ENCODE measurements around the gene LMBR1.
"Not testable (repeated sequence)": the region's sequence is repeated elsewhere in the genome, so short reads cannot be mapped to it uniquely, and the experiment has no call there.

The LMBR1 gene

DNA sequence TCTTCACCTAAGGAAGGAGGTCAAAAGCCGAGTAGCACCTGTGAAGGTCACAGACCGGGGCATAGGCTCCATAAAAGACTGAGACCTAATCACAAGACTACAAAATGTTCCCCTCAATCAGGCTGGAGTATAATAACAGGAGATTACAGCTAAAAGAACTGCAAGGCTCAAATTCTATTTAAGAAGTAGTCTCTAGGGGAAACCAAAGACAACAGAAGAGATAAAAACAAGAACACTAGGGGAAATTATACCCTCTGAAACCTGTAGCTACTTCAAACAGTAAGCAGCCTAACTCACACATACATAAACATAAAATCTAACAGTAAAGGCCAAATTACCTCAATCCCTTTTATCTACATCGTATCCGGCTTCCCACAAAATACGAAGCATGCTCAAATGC lies 38.3 kb downstream of the LMBR1 start:
- in situ Hi-C loops (cut with MboI; ENCODE audit: low sequenced_read_pairs) = no loop called here

DNA sequence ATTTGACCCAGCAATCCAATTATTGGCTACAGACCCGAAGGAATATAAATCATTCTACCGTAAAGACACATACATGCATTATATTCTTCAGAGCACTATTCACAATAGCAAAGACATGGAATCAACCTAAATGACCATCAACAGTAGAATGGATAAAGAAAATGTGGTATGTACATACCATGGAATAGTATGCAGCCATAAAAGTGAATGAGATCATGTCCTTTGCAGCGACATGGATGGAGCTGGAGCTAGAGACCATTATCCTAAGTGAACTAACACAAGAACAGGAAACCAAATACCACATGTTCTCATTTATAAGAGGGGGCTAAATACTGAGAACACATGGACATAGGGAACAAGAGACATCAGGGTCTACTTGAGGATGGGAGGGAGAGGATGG lies 44.0 kb downstream of the LMBR1 start:
- in situ Hi-C loops (cut with MboI; ENCODE audit: low sequenced_read_pairs) = no loop called here

DNA sequence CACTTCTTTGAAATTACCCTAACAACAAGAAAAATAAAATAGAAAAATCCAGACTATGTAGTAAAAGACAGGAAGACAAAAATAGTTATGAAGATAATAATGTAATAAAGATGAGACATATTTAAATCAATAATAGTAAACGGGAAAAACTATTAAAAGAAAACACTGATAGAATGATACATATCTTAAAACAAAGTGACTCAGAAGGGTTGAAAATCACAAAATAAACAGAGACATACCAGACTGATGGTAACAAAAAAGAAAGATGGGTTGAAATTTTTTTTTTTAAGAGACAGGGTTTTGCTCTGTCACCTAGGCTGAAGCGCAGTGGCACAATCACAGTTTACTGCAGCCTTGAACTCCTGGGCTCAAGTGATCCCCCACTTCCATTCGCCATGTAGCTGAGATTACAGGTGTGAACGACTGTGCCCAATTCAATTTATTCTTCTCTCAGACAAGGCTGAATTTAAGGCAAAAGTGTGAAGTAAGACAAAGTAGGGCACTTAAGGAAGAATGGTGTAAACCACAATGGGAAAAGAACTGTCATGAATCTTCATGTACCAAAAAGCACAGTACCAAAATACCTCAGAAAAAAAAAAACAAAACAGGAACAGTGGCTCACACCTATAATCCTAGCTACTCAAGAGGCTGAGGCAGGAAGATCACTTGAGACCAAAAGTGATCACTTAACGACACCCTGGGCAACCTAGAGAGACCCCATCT lies 47.4 kb downstream of the LMBR1 start:
- in situ Hi-C loops (cut with MboI; ENCODE audit: low sequenced_read_pairs) = no loop called here

DNA sequence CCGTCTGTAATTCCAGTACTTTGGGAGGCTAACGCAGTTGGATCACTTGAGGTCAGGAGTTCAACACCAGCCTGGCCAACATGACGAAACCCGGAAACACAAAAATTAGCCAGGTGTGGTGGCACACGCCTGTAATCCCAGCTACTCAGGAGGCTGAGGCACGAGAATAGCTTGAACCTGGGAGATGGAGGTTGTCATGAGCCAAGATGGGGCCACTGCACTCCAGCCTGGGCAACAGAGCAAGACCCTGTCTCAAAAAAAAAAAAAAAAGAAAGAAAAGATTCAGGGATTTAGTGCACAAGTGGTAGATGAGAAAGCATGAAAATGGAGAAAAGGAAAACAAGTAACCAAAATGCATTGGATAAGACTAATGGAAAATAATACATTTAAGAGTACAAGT lies 49.4 kb downstream of the LMBR1 start:
- in situ Hi-C loops (cut with MboI; ENCODE audit: low sequenced_read_pairs) = not testable (repeated sequence)

DNA sequence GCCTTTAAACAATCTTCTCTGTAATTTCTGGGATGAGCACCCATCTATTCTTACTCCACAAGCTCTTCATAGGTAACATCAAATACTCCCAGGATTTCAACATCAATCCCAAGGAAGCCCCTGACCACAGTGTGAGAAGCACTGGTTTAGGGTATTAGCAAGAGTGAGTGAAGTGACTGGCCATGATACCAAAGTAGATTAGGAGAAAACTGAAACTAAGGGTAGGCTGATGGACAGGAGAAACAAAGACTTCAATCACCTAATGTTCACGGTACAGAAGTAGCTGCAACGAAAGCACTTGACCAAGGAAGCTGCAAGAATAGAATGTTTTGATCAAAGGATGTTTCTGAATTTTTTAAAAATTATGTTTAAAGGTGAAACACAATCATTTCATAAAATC lies 49.8 kb downstream of the LMBR1 start:
- in situ Hi-C loops (cut with MboI; ENCODE audit: low sequenced_read_pairs) = no loop called here

DNA sequence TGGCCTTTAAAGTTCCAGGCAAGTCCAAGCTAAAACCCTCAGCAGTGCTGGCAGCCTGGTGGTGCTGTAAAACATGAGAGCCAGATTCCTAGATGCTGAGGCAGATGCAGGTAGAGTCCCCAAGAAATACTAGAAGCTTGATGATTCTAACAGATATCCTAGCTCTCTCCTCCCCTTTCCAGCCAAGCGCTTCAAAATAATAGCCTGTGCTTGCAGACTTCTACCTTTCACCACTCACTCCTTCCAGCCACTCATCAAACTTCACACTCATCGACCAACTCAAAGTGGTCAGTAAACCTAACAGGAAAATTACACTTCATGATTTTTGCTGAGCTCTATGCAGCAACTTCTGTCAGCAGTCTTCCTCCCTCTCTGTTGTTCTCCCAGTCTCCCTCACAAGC lies 50.2 kb downstream of the LMBR1 start:
- in situ Hi-C loops (cut with MboI; ENCODE audit: low sequenced_read_pairs) = no loop called here

DNA sequence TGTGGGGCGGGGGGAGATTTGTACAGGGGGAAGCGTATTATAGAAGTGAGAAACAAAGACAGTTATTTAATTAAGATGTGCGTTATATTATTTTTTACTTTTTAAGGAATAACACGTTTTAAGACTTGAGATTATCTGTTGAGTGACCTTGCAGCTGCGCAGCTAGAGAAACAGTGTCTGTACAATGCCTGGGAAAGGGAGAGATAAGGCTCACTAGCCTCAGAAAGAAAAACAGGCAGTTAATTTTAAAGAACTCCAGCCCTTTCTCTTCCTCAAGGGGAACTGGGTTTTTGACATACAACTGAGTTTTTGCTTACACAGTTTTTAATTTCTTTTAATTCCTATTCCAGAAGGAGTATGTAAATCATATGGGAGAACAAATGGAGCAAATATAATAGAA lies 50.7 kb downstream of the LMBR1 start:
- in situ Hi-C loops (cut with MboI; ENCODE audit: low sequenced_read_pairs) = no loop called here

DNA sequence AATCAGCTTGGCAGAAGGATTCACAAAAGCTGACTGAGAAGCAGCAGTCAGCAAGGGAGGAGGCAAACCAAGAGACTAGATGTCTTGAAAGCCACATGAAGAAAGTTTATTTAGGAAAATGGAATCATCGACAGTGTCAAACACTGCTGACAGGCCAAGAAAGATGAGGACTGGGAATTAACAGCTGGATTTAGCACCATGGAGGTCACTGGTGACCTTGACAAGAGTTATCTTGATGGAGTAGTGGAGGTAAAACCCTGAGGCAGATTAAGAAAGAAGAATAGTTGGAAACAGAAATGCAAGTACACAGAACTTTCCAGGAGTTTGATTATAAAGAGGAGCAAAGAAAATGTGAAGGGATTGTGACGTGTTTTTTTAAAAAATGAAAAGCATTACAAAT lies 51.5 kb downstream of the LMBR1 start:
- in situ Hi-C loops (cut with MboI; ENCODE audit: low sequenced_read_pairs) = no loop called here

DNA sequence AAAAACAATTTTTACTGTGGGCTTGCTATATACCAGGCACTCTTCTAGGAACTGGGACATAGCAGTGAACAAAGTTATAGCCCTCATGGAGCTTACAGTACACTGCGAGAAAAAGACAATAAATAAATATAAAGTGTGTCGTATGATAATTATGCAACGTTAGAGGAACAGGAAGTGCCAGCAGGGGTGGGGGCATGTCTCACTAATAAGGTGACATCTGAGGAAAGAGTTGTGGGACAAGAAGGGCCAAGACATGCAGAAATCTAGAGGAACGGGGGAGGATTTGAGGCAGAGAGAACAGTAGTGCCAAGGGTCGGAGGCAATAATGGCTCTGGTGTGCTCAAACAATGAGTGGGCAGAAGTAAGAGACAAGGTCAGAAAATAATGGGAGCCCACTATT lies 52.8 kb downstream of the LMBR1 start:
- in situ Hi-C loops (cut with MboI; ENCODE audit: low sequenced_read_pairs) = no loop called here

DNA sequence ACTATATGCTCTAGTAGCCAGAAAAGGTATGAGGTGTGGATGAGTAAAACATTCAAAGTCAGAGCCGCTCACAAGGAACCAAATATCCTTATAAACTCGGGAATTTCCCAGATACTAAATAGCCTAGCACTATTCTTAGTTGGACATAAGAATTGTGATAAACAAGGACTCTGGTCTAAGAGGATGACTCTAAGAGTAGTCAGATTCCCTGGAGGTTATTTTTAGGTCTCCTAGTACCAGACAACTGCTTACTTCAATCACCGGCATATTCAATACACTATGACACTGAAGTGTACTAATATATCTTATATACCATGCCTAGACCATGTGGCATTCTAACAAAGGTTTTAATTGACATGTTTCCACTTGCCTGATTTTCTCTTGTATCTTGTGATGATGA lies 56.5 kb downstream of the LMBR1 start:
- in situ Hi-C loops (cut with MboI; ENCODE audit: low sequenced_read_pairs) = no loop called here

DNA sequence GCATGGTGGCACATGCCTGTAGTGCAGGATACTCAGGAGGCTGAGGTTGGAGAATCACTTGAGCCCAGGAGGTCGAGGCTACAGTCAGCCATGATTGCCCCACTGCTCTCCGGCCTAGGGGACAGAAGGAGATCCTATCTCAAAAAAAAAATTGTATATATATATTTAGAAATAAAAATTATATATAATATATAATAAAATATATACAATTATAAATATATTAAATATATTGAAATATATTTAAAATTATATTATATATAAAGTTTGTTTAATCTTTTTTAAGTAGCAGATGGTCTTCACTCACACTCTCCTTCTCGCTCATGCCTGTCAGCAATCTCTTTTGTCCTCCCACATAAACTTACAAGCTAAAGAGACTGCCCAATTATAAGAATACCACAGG lies 58.5 kb downstream of the LMBR1 start:
- in situ Hi-C loops (cut with MboI; ENCODE audit: low sequenced_read_pairs) = no loop called here

DNA sequence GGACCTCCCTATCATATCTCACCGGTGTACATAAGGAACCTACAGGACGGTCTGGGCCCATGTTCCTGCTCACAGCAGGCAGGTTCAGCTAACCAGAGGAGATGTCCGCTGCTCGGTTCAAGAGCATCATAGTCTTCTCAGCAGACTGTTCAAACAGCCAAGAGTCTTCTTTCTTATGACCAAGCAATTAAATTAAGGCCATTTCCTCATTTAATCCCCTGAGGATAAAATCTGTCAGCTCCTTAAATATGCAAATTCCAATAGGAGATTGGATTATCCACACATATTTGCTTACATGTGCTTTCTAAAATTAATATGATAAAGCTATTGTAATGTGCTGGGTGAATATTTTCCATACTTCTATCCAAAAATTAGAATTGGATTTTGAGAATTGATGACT lies 59.7 kb downstream of the LMBR1 start:
- in situ Hi-C loops (cut with MboI; ENCODE audit: low sequenced_read_pairs) = no loop called here

DNA sequence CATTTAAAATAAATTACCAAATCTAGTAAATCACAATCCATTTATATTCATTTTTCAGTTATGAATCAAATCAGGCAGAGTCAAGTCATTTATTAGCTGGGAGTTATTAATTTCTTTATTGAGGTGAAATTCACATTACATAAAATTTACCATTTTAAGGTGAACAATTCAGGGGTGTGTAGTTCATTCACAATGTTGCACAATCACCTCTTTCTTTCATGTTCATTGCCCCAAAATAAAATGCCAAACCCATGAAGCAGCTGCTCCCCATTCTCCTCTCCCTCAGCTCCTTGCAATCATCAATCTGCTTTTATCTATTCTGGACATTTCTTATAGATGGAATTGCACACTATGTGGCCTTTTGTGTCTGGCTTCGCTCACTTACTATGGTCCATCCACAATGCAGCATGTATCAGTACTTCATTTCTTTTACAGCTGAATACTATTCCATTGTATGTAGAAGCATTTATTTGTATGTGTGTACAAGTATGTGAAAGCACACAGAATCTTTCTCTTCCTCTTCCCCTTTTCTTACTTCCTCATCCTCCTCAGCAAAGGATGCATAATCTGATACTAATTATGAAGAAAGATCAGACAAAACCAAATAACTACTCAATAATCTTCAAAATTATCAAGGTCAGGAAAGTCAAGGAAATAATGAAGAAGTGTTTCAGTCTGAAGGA lies 60.6 kb downstream of the LMBR1 start:
- in situ Hi-C loops (cut with MboI; ENCODE audit: low sequenced_read_pairs) = no loop called here

DNA sequence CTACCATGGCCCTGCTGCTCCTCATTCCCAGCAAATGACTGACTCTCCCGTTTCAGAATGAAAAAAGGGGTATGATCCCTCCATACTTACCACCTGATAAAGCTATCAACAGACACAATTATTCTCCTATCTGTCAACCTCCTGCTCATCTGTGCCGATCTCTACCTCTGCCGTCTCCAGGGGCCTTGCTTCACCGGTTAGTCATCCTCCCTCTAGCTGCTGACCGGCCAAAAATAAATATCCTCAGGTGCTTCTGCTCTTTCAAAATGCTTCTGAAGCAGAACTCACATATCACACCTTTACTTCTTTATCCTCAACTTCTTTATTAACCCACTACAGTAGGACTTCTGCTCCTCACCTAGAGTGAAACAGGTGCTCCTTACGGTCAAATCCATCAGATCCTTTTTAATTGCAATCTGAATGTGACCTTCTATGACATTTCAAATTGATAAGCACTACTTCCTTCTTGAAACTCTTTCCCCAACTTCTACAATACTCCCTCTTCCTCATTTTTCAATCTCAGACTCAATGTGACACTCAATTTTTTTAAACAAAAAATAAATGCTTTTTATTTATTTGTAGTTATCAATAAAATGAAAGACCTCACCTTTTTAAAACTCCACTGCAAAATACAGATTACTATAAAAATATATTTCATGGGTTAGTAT lies 63.2 kb downstream of the LMBR1 start:
- in situ Hi-C loops (cut with MboI; ENCODE audit: low sequenced_read_pairs) = no loop called here

DNA sequence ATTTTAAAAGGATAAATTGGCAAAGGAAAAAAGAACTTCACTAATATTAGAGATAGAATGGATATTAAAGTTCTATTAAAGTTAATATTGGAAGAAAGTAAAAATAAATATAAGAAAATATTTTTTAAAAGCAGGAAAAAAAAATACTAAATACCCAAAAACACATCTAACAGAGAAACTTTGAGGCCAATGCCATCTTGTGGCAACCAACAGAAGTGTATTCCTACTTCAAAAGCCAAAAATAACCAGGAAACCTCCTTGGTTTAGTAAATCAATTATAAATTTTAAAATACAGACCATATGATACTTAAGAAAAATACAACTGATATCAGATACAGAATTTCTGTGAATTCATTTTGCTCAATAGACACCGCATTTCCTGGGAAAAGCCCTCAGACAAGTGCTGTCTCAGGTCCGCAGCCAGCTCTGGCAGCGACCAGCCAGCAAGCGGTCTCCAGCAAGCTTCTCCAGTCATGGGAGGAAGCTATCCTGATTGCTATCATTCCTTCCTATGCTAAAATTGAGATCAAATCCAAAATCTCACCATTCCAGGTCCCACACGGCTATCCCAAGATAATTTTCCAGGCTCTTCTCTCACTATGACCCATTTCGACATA lies 65.3 kb downstream of the LMBR1 start:
- in situ Hi-C loops (cut with MboI; ENCODE audit: low sequenced_read_pairs) = no loop called here

DNA sequence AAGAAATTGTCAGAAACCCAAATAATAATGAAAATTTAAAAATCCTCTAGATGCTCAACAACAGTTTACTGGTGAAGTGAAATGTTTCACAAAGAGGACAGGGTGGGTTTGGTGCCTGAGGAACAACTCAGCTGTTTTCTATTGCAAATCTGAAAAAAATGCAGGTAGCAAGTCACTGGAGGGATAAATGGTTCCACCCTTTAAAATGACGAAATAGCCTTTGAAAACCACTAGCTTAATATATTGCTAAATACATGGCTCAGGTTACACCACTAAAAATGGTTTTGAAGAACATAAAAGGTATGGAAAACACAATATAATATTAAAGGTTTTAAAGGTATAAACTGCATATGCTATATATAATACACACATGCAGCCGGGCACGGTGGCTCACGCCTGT lies 69.5 kb downstream of the LMBR1 start:
- in situ Hi-C loops (cut with MboI; ENCODE audit: low sequenced_read_pairs) = loop anchor here (25.0 kb wide), 1 partner anchor 1011 kb away; the partner anchor contains the start of gene SHH

DNA sequence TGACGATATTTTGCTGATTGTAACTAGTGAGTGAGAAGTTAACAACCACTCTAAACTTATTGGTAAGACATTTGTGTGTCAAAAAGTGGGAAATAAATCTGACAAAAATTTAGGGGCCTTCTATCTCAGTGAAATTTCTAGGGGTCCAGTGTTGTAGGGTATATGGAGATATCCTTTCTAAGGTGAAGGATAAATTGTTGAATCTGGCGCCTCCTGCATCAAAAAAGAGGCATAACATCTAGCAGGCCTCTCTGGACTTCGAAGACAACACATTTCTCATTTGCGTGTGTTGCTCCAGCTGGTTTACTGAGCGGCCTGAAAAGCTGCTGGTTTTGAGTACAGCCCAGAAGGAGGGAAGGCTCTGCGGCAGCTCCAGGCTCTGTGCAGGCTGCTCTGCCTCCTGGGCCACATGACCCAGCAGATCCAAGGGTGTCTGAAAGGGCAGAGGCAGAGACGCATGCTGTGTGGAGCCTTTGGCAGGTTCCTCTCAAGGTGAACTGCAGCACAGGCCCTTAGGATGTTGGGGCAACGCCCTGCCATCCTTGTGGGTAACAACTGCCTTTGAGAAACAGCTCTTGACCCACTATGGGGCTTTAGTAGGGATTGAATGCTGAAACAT lies 72.4 kb downstream of the LMBR1 start:
- in situ Hi-C loops (cut with MboI; ENCODE audit: low sequenced_read_pairs) = loop anchor here (25.0 kb wide), 1 partner anchor 1008 kb away; the partner anchor contains the start of gene SHH

DNA sequence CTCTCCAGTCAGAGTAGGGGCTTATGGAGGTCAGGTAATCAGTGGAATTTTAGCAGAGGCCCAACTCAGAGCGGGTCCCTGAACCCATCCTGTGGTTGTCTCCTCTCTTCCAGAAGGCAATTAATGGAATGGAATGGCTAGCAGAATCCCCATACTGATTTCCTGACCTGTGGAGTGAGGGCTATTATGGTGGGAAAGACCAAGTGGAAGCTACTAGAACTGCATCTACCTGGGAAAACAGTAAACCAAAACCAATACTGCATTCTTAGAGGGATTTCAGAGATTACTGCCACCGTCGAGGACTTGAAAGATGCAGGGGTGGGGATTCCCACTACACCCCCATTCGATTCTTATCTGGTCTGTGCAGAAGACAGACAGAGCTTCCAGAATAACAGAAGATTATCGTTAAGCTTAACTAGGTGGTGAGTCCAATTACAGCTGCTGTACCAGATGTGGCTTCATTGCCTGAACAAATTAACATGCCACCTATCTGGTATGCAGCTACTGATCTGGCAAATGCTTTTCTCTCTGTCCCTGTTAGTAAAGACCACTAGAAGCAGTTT lies 73.2 kb downstream of the LMBR1 start:
- in situ Hi-C loops (cut with MboI; ENCODE audit: low sequenced_read_pairs) = loop anchor here (25.0 kb wide), 1 partner anchor 1008 kb away; the partner anchor contains the start of gene SHH

DNA sequence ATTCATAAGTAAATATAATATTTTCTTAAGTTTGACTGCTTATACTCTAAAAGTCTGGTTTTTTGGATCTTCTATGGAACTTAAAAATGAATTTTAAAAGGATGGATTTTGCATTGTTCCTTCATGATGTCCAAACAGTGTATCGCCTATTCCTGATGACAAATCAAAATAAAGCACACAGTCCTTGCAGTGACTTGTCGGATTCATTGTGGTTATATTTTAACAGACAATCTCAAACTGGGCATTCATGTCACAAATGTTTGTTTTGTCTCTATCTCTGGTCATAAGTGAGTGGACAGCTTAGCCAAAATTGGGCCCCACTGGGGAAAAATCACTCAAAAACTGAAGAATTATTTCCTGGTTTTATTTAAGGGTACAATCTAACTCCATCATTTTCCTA lies 74.8 kb downstream of the LMBR1 start:
- in situ Hi-C loops (cut with MboI; ENCODE audit: low sequenced_read_pairs) = loop anchor here (25.0 kb wide), 1 partner anchor 1006 kb away; the partner anchor contains the start of gene SHH

DNA sequence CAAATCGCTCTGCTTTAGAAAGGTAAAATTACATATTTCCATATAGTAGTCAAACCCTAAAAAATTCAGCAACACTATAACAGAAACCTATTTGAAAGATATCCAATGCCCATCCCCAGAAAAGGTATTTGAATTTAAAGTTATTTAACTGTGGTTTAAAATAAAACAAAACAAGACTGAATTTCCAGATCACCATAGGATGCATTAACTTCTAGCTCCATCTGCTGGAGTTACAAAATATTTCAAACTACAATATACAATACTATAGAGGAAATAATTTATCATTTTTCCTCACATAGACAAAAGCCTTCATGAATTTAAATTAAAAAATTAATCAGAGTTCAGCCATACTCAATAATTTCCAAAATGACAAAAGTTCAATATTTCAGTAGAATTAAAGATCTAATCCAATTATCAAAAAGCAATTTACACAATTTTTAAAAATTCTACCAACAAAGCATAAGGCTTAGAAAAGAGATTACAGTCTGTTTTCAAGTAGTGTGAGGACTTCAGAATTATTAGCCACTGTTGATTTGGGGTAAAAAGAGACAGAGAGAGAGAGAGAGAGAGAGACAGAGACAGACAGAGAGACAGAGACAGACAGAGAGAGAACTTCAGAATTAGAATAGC lies 75.9 kb downstream of the LMBR1 start:
- in situ Hi-C loops (cut with MboI; ENCODE audit: low sequenced_read_pairs) = loop anchor here (25.0 kb wide), 1 partner anchor 1005 kb away; the partner anchor contains the start of gene SHH
